KMS-11 (cell line): ENCODE data around the gene COBL.

Source experiments
- H2AFZ ChIP-seq: fragments of 200-600 bp; sonication (generic); 2 replicates; pipeline ENCODE4 v1.6.1; 2016; ENCODE audit warnings: antibody characterized with exemption, mixed run types, low read depth
- H3K27ac ChIP-seq: fragments of 200-600 bp; sonication (generic); 2 replicates; pipeline ENCODE4 v1.6.1; 2016; ENCODE audit warnings: mild to moderate bottlenecking, mixed run types
- H3K27me3 ChIP-seq: fragments of 200-600 bp; sonication (generic); 2 replicates; pipeline ENCODE4 v1.6.1; 2017; ENCODE audit warnings: mild to moderate bottlenecking, low read depth, mixed run types, moderate library complexity; ENCODE audit not compliant: insufficient read depth
- H3K36me3 ChIP-seq: fragments of 200-600 bp; sonication (generic); 2 replicates; pipeline ENCODE4 v1.6.1; 2017; ENCODE audit warnings: mild to moderate bottlenecking, mixed run types; ENCODE audit not compliant: insufficient read depth
- H3K4me1 ChIP-seq: fragments of 200-600 bp; sonication (generic); 2 replicates; pipeline ENCODE4 v1.6.1; 2016; ENCODE audit warnings: mild to moderate bottlenecking, low read depth, mixed run types; ENCODE audit not compliant: poor library complexity, severe bottlenecking
- H3K4me2 ChIP-seq: fragments of 200-600 bp; sonication (generic); 2 replicates; pipeline ENCODE4 v1.7.0; 2016; ENCODE audit warnings: mild to moderate bottlenecking, mixed run types
- H3K4me3 ChIP-seq: fragments of 200-600 bp; sonication (generic); IDR thresholded peaks from 2 replicates; pipeline ENCODE4 v1.6.1; 2017; ENCODE audit warnings: low read depth, low read length, mixed read lengths; ENCODE audit not compliant: insufficient read depth
- H3K79me2 ChIP-seq: fragments of 200-600 bp; sonication (generic); 2 replicates; pipeline ENCODE4 v1.6.1; 2016; ENCODE audit warnings: low read depth, mixed run types; ENCODE audit not compliant: insufficient read depth
- H3K9ac ChIP-seq: fragments of 200-600 bp; sonication (generic); 2 replicates; pipeline ENCODE4 v1.6.1; 2016; ENCODE audit warnings: mild to moderate bottlenecking, mixed run types
- H4K20me1 ChIP-seq: fragments of 200-600 bp; sonication (generic); 2 replicates; pipeline ENCODE4 v1.6.1; 2016; ENCODE audit warnings: mild to moderate bottlenecking, mixed run types; ENCODE audit not compliant: insufficient read depth
- TF ChIP-seq, protein P1 (sequence below): fragments of 200-600 bp; sonication (generic); conservative IDR thresholded peaks from 2 replicates; pipeline ENCODE4 v1.6.1; 2017; ENCODE audit warnings: low read depth, mild to moderate bottlenecking, antibody characterized with exemption, low read length, moderate library complexity, mixed read lengths

COBL gene

DNA sequence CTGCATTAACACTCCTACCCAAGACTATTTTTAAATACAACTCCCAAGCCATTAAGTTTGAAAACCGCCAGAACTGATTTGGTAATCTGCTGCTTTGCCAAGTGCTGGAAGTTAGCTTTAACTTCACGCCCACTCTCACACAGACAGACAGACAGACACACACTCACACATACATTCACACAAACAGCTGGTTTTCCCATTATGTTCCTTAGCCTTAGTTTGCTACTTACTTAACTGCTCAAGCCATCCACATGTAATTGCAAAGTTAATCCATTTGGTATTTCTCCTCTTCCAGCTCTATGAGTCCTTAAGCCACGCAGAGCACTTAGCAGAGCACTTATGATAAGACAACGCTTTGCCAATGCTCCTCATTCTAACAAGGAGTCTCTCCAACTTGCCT, 8.3 kb downstream of the COBL start:
- no peaks in the 10 kb centered on the region for H4K20me1 ChIP-seq
- TF ChIP-seq, protein P1, sequence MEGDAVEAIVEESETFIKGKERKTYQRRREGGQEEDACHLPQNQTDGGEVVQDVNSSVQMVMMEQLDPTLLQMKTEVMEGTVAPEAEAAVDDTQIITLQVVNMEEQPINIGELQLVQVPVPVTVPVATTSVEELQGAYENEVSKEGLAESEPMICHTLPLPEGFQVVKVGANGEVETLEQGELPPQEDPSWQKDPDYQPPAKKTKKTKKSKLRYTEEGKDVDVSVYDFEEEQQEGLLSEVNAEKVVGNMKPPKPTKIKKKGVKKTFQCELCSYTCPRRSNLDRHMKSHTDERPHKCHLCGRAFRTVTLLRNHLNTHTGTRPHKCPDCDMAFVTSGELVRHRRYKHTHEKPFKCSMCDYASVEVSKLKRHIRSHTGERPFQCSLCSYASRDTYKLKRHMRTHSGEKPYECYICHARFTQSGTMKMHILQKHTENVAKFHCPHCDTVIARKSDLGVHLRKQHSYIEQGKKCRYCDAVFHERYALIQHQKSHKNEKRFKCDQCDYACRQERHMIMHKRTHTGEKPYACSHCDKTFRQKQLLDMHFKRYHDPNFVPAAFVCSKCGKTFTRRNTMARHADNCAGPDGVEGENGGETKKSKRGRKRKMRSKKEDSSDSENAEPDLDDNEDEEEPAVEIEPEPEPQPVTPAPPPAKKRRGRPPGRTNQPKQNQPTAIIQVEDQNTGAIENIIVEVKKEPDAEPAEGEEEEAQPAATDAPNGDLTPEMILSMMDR = no peak
- no peak overlapping the region for H2AFZ ChIP-seq
- no peak overlapping the region for H3K4me3 ChIP-seq
- no peaks in the 10 kb centered on the region for H3K79me2 ChIP-seq
- no peak overlapping the region for H3K9ac ChIP-seq
- no peak overlapping the region for H3K4me2 ChIP-seq
- no peaks in the 10 kb centered on the region for H3K36me3 ChIP-seq
- H3K4me1 ChIP-seq = no peaks in the 10 kb centered on the region
- H3K27ac ChIP-seq = no peak overlapping the region
- H3K27me3 ChIP-seq = no peaks in the 10 kb centered on the region

DNA sequence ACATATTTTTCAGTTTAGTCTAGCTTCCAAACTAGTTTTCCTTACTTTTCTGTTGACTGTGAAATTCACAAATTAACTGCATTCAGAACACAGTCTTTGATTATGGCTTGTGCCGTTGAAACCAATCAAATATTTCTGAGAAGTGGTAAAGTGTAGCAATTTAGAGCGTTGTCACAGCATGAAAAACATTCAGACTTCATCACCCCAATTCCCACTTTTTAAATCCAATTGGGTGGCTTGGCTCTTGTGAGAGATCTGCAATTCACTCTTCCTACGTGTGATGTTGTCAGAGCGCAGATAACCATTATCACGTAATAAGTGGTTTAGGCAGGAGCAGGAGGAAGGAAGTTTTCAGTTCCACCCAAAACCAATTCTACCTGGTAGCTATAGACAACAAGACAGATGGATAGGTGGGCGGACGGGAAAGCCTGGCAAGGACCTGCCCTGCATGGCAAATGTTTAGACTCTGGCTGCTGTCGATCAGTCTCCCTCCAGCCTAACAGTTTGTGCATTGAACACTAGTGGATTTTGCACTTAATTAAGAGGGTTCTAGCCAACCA, 8.9 kb downstream of the COBL start:
- Histone ChIP-seq H3K4me1 (no peaks in the 10 kb centered on the region), H2AFZ (no peak overlapping the region), H3K9ac (no peak overlapping the region), H3K27ac (no peak overlapping the region), H3K36me3 (no peaks in the 10 kb centered on the region), H3K4me2 (no peak overlapping the region), H3K79me2 (no peaks in the 10 kb centered on the region), H3K4me3 (no peak overlapping the region), H3K27me3 (no peaks in the 10 kb centered on the region), H4K20me1 (no peaks in the 10 kb centered on the region)
- TF ChIP-seq, protein P1 = no peak

DNA sequence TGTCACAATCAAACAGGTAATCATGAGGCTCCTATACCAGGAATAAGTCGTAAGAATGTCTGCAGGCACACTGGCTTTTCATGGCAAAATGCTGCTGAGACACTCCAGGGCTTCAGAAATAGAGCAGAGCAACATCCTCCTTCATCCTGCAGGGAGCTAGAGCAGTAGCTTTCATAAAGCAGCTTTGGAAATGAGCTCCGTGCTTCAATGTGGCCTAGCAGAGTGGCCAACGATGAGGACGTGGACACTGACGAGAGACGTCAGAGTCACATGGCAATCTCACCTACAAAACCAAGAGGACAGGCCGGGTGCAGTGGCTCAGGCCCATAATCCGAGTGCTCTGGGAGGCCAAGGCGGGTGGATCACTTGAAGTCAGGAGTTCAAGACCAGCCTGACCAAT, 9.8 kb downstream of the COBL start:
- TF ChIP-seq, protein P1 = no peak
- no peaks in the 10 kb centered on the region for H3K27me3 ChIP-seq
- H3K9ac ChIP-seq = no peak overlapping the region
- no peak overlapping the region for H2AFZ ChIP-seq
- H3K36me3 ChIP-seq = no peaks in the 10 kb centered on the region
- no peaks in the 10 kb centered on the region for H3K4me1 ChIP-seq
- no peaks in the 10 kb centered on the region for H4K20me1 ChIP-seq
- H3K27ac ChIP-seq = no peak overlapping the region
- H3K4me3 ChIP-seq = no peak overlapping the region
- no peak overlapping the region for H3K4me2 ChIP-seq
- no peaks in the 10 kb centered on the region for H3K79me2 ChIP-seq

DNA sequence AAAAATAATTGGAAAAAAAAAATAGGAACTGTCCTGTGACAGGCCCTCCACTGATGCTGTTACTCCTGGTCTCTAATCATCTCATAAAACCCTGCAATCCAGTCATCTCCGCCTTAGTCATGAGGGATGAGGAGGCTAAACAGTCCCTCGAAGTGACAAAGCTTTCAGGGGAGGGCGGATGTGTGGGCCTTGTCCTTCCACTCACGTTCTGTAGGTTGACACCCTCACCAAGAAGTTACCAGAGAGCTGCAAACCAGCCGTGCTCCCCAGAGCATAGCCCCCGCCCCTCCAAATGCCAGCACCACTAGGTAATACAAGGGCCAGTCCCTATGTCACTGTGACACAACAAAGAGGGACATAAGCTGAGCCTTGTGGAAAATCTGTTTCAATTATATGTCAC, 11.9 kb downstream of the COBL start:
- TF ChIP-seq, protein P1 = no peak
- Histone ChIP-seq H3K9ac (no peak overlapping the region), H3K4me3 (no peak overlapping the region), H3K4me2 (no peak overlapping the region), H4K20me1 (no peaks in the 10 kb centered on the region), H3K27me3 (no peaks in the 10 kb centered on the region), H3K79me2 (no peaks in the 10 kb centered on the region), H3K27ac (no peak overlapping the region), H3K4me1 (no peaks in the 10 kb centered on the region), H2AFZ (no peak overlapping the region), H3K36me3 (no peaks in the 10 kb centered on the region)
